Loucy (cell line): ENCODE data around the gene BABAM2.

Source experiments
- H2AFZ ChIP-seq: fragments of 200-600 bp; sonication (generic); 2 replicates; pipeline ENCODE4 v1.6.0; 2016; ENCODE audit warnings: antibody characterized with exemption, mild to moderate bottlenecking, low read length, moderate library complexity
- H3F3A ChIP-seq: fragments of 200-600 bp; 2 replicates; pipeline ENCODE4 v1.6.0; 2016; ENCODE audit warnings: antibody characterized with exemption, low read depth, mild to moderate bottlenecking
- H3K27me3 ChIP-seq: fragments of 200-600 bp; sonication (generic); 2 replicates; pipeline ENCODE4 v1.6.1; 2014; ENCODE audit warnings: low read length, mild to moderate bottlenecking; ENCODE audit not compliant: insufficient read depth, poor library complexity, severe bottlenecking
- H3K36me3 ChIP-seq: fragments of 200-600 bp; sonication (generic); 2 replicates; pipeline ENCODE4 v1.6.1; 2016; ENCODE audit warnings: low read length; ENCODE audit not compliant: insufficient read depth
- H3K4me1 ChIP-seq: fragments of 200-600 bp; sonication (generic); 2 replicates; pipeline ENCODE4 v1.5.1; 2014; ENCODE audit warnings: low read length, mild to moderate bottlenecking; ENCODE audit not compliant: insufficient read depth, poor library complexity, severe bottlenecking
- H3K4me2 ChIP-seq: fragments of 200-600 bp; sonication (generic); 2 replicates; pipeline ENCODE4 v1.6.0; 2014; ENCODE audit warnings: antibody characterized with exemption, low read length, low read depth, mild to moderate bottlenecking; ENCODE audit not compliant: poor library complexity, severe bottlenecking
- H3K4me3 ChIP-seq: fragments of 200-600 bp; sonication (generic); 2 replicates; pipeline ENCODE4 v1.5.1; 2014; ENCODE audit warnings: low read length, mild to moderate bottlenecking, mixed read lengths; ENCODE audit not compliant: poor library complexity, severe bottlenecking
- H3K79me2 ChIP-seq: fragments of 200-600 bp; sonication (generic); 2 replicates; pipeline ENCODE4 v1.6.1; 2014; ENCODE audit warnings: low read length; ENCODE audit not compliant: insufficient read depth
- H3K9ac ChIP-seq: fragments of 200-600 bp; sonication (generic); 2 replicates; pipeline ENCODE4 v1.6.0; 2014; ENCODE audit warnings: mild to moderate bottlenecking, low read depth, low read length, moderate library complexity; ENCODE audit not compliant: poor library complexity, severe bottlenecking
- H3K9me2 ChIP-seq: fragments of 200-600 bp; sonication (generic); replicated peaks from 2 replicates; pipeline ENCODE4 v1.6.1; 2016; ENCODE audit warnings: low read depth, low read length, mixed read lengths
- H3K9me3 ChIP-seq: fragments of 200-600 bp; sonication (generic); 2 replicates; pipeline ENCODE4 v1.6.1; 2014; ENCODE audit warnings: mild to moderate bottlenecking, antibody characterized with exemption, low read length, low read depth; ENCODE audit not compliant: insufficient read depth
- H4K20me1 ChIP-seq: fragments of 200-600 bp; sonication (generic); 2 replicates; pipeline ENCODE4 v1.6.0; 2014; ENCODE audit warnings: antibody characterized with exemption, low read length, mild to moderate bottlenecking; ENCODE audit not compliant: insufficient read depth, poor library complexity, severe bottlenecking
- CTCF ChIP-seq: fragments of 200-600 bp; sonication (generic); conservative IDR thresholded peaks from 2 replicates; pipeline ENCODE4 v1.5.1; 2014; ENCODE audit warnings: mild to moderate bottlenecking, antibody characterized with exemption, low read length
- EZH2phosphoT487 ChIP-seq: fragments of 200-600 bp; IDR thresholded peaks from 2 replicates; pipeline ENCODE4 v1.6.1; 2018; ENCODE audit warnings: antibody characterized with exemption, mild to moderate bottlenecking, moderate library complexity, borderline replicate concordance

Gene BABAM2

DNA sequence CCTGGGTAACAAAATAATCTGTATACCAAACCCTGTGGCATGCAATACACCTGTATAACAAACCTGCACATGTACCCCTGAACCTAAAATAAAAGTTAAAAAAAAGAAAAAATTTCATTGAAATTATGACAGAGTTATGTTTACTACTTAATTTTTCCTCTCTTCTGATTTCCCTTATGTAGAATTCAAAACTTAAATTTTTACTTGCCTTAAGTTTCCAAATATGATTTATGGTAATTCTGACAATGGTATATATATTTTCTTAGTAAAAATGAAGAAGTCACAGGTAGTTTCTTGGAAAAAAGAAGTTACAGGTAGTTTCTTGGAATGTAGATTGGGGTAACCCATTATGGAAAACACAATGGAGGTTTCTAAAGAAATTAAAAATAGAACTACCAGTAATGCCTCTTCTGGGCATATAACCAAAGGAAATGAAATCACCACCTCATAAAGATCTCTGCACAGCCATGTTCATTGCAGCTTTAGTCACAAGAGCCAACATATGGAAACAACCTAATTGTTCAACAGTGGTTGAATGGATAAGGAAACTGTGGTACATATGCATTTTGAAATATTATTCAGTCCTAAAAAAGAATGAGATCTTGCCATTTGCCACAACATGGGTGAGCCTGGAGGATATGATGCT is 164.9 kb downstream of the BABAM2 start:
- Histone ChIP-seq H3F3A (no peaks in the 10 kb centered on the region), H3K36me3 (peaks cover 5% of the 10 kb centered on the region; the same call in 1 of the 2 replicates), H3K4me3 (no peak overlapping the region), H3K4me2 (no peak overlapping the region), H3K27me3 (no peaks in the 10 kb centered on the region), H3K9ac (no peak overlapping the region), H3K9me3 (no peaks in the 10 kb centered on the region), H2AFZ (no peak overlapping the region), H3K4me1 (peaks cover 30% of the 10 kb centered on the region), H3K9me2 (no peaks in the 10 kb centered on the region), H3K79me2 (no peaks in the 10 kb centered on the region), H4K20me1 (no peaks in the 10 kb centered on the region)
- TF ChIP-seq EZH2phosphoT487 (no peak), CTCF (no peak)

DNA sequence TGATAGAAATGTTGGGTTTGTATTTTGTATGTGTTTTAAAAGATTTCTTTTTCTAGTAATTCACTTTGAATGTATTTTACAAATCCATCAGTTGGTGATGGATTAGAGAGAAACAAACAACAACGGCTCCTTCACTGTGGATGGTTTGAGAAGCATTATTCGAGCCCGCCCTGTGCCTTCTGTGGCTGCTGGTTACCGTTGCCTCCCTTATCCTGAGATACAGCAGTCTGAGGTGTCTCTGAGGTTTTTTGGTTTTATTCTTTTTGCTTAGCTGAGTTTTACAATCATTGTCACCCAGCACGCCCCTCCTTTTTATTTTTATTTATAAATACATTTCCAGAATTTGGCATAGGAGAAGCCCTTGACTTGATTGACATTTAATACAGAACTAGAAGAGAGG is 168.3 kb downstream of the BABAM2 start:
- TF ChIP-seq CTCF (no peak), EZH2phosphoT487 (no peak)
- H4K20me1 ChIP-seq = no peaks in the 10 kb centered on the region
- H3F3A ChIP-seq = no peaks in the 10 kb centered on the region

GRCh38 chr2:28062867-28063266 is 172.3 kb downstream of the BABAM2 start:
- Histone ChIP-seq H3K4me2 (no peak overlapping the region), H3K4me1 (peaks cover 15% of the 10 kb centered on the region), H3K9me3 (no peaks in the 10 kb centered on the region), H3F3A (no peaks in the 10 kb centered on the region), H3K9me2 (no peaks in the 10 kb centered on the region), H3K79me2 (no peaks in the 10 kb centered on the region), H3K4me3 (no peak overlapping the region), H2AFZ (no peak overlapping the region), H3K27me3 (no peaks in the 10 kb centered on the region), H3K36me3 (no peaks in the 10 kb centered on the region), H4K20me1 (no peaks in the 10 kb centered on the region), H3K9ac (no peak overlapping the region)
- TF ChIP-seq EZH2phosphoT487 (no peak), CTCF (no peak)

More for the DNA sequence above, 168.3 kb downstream of the BABAM2 start:
- H3K9me2 ChIP-seq = no peaks in the 10 kb centered on the region
- peak overlapping the region; percentile 43 for H3K4me3 ChIP-seq
- peaks cover 5% of the 10 kb centered on the region; the same call in 1 of the 2 replicates for H3K36me3 ChIP-seq
- peak overlapping the region; percentile 25 for H3K9ac ChIP-seq
- H3K4me2 ChIP-seq = peak overlapping the region; percentile 67
- peak overlapping the region; percentile 35; the same call in 1 of the 2 replicates for H2AFZ ChIP-seq
- H3K79me2 ChIP-seq = no peaks in the 10 kb centered on the region
- no peaks in the 10 kb centered on the region for H3K27me3 ChIP-seq
- no peaks in the 10 kb centered on the region for H3K9me3 ChIP-seq
- H3K4me1 ChIP-seq = peaks cover 30% of the 10 kb centered on the region
